ENCODE measurements around the gene INO80.

DNA sequence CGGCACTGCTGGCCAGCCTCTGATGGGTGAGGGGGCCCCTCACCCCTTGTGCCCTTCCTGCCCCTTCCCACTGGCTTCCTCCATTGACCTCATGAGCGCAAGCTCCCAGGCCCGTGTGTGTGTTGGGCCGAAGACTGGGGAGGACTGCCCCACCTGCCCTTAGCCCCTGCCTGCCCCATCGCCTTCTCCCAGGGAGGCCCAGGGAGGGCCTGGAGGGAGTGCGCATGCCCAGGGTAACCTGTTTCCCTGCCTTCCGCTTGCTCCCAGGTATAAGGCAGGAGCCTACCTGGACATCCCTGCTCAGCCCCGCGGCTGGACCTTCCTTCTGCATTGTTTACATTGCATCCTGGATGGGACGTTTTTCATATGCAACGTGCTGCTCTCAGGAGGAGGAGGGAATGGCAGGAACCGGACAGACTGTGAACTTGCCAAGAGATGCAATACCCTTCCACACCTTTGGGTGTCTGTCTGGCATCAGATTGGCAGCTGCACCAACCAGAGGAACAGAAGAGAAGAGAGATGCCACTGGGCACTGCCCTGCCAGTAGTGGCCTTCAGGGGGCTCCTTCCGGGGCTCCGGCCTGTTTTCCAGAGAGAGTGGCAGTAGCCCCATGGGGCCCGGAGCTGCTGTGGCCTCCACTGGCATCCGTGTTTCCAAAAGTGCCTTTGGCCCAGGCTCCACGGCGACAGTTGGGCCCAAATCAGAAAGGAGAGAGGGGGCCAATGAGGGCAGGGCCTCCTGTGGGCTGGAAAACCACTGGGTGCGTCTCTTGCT lies 178.1 kb downstream of the INO80 start:
- TF ChIP-seq, protein P1, sequence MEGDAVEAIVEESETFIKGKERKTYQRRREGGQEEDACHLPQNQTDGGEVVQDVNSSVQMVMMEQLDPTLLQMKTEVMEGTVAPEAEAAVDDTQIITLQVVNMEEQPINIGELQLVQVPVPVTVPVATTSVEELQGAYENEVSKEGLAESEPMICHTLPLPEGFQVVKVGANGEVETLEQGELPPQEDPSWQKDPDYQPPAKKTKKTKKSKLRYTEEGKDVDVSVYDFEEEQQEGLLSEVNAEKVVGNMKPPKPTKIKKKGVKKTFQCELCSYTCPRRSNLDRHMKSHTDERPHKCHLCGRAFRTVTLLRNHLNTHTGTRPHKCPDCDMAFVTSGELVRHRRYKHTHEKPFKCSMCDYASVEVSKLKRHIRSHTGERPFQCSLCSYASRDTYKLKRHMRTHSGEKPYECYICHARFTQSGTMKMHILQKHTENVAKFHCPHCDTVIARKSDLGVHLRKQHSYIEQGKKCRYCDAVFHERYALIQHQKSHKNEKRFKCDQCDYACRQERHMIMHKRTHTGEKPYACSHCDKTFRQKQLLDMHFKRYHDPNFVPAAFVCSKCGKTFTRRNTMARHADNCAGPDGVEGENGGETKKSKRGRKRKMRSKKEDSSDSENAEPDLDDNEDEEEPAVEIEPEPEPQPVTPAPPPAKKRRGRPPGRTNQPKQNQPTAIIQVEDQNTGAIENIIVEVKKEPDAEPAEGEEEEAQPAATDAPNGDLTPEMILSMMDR (IDR thresholded peaks at IDR 0.05): peak in 4 of 6 experiments; percentile 8 to 57 (median 52)
- TF ChIP-seq POLR2A (IDR thresholded peaks at IDR 0.05): no peak
